HPDE6-E6E7 (cell line): Measurements from ENCODE around the gene TMEM164.
"Not testable (repeated sequence)": the region's sequence is repeated elsewhere in the genome, so short reads cannot be mapped to it uniquely, and the experiment has no call there.

Experiments
- DNase-seq: peaks from one replicate; pipeline ENCODE4 v3.0.0; 2011; ENCODE audit warnings: missing footprints; ENCODE audit errors: extremely low spot score

TMEM164 gene

GRCh38 chrX:110002300-110003166 is at the start of gene TMEM164:
Gene TMEM164 (plus strand): TSS chrX:110003114. CDS start chrX:110003775, 661 bp downstream.
- DNase-seq = peak; percentile 54

DNA sequence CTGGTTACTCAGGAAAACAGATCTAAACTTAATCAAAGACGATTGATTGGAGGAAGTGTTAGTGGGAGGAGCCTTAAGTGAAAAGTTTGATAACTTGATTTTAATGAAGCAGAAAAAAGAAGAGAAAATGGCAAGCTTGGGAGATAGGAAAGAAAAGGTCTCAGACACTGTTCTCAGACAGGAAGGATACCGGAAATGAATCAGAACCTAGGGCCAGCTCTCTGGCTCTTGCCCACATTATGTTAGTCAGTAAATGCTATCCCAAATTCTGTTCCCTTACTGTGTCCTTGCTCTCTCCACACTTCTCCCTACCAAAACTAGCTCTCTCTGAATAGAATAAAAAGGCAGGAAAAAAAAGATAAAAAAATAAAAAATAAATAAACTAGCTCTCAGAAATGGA is 48.6 kb upstream of the TMEM164 start:
- no peak for DNase-seq

GRCh38 chrX:109954955-109955354 is 48.0 kb upstream of the TMEM164 start:
- no peak for DNase-seq

- DNase-seq = no peak
Observed at GRCh38 chrX:109958266-109958665, 44.6 kb upstream of the TMEM164 start.

GRCh38 chrX:109959356-109959871 is 43.5 kb upstream of the TMEM164 start:
- DNase-seq = no peak

GRCh38 chrX:109964390-109964789 is 38.5 kb upstream of the TMEM164 start:
- DNase-seq = no peak

- DNase-seq = no peak
Observed at GRCh38 chrX:109966246-109966645, 36.7 kb upstream of the TMEM164 start.

GRCh38 chrX:109967156-109967555 is 35.8 kb upstream of the TMEM164 start:
- no peak for DNase-seq

DNA sequence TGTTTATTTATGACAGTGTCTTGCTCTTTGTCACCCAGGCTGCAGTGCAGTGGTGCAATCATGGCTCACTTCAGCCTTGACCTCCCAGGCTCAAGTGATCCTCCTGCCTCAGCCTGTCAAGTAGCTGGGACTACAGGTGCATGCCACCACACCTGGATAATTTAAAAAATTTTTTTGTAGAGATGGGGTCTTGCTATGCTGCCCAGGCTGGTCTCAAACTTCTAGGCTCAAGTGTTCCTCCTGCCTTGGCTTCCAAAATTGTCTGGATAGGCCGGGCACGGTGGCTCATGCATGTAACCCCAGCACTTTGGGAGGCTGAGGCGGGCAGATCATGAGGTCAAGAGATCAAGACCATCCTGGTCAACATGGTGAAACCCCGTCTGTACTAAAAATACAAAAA is 32.1 kb upstream of the TMEM164 start:
- DNase-seq = not testable (repeated sequence)

DNA sequence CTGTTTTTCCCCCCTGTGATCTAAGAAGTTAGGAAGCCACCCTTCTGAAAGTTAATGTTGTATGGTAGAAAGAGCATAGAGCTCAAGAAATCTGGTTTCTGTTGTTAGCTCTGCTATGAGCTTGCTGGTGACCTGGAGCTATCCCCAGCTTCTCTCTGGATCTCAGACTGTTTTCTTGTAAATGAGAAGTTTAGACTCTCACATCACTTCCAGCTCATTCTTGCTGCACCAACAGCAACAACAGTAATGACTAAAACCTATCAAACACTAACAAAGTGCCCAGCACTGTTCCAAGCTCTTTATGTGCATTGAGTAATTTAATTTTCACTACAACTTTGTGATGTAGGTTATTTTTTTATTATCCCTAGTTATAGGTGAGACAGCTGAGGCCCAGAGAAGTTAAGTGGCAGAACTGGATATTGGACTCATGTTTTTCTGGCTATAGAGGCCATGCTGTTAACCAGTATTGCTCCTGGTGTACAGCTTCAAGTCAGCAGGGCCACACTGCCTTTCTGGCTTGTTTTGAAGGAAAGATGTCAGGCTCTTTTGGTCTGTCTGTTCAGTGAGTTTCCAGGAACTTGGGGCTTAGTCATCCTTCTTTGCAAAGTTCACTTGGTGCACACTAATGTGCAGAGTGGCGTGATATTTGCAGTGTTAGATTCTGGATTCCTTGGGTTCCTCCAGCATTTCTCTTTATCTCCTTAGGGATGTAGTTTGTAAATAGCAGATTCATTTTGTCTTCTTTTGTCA is 27.8 kb upstream of the TMEM164 start:
- DNase-seq = no peak

GRCh38 chrX:109985210-109985609 is 17.7 kb upstream of the TMEM164 start:
- not testable (repeated sequence) for DNase-seq

DNA sequence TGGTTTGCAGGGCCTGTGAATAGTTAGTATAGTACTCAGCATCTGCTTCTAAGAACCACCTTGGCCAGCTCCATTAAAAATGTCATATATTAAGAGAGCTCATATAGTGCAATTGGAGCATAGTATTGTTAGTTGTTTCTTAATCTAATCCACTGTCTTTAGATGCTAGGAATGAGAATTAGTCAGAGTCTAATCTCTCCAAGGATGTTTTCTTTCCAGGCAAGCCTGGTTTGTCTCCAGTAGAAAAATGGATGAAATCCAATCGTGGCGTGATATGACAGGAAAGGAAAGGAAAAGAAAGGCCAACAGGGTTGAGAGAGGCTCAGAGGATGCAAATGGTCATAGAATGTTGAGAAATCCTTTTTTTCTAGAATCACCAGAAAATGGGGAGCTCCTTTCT is 15.0 kb upstream of the TMEM164 start:
- no peak for DNase-seq

DNA sequence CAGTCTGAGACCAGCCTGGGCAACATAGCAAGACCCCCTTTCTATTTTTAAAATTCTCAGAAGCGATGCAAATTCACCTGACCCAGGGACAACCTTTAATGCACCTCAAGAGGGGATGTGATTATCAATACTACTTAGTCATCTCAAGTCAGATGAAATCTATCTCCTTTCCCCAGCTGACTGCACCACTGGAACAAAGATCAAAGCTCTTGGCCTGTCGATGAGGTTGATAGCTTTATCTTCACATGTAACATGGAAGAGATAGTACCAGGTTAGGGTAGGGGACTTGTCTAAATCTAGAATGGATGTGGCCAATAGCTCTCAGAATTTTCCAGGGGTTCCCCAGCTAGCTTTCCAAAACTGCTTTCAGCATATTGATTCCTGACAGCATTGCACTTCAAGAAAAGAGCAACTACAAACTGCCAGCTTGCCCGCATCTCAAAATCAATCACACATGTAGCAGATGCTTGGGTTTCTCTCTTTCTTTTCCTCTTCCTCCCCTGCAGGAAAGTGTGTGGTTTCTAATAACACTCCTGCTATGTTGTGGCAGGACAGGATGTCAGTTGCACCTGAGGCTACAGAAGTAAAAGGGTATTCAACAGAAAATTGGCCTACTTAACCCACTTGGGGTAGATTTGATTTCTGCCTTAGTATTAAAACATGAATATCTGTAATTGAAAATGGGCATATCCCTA is 12.2 kb upstream of the TMEM164 start:
- DNase-seq = no peak

DNA sequence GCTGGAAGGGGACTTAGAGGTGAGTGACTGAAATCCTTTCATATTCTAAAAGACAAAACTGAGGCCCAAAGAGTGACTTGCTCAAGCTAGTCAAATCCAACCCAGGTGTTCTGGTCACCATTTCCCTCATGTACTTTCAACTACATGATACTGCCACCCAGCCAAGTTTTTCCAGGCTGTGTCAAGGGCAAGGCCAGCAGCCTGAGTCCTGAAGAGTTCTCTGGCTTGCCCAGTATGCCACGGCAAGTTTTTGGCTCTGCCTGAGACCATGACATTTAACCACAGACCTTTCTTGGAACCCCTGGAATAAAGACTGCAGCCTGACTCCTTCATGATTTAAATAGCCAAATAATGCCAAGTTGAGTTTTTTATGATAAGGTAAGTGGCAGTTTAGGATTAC is 10.7 kb upstream of the TMEM164 start:
- no peak for DNase-seq

- DNase-seq = no peak
Observed at GRCh38 chrX:109995155-109995554, 7.8 kb upstream of the TMEM164 start.

DNA sequence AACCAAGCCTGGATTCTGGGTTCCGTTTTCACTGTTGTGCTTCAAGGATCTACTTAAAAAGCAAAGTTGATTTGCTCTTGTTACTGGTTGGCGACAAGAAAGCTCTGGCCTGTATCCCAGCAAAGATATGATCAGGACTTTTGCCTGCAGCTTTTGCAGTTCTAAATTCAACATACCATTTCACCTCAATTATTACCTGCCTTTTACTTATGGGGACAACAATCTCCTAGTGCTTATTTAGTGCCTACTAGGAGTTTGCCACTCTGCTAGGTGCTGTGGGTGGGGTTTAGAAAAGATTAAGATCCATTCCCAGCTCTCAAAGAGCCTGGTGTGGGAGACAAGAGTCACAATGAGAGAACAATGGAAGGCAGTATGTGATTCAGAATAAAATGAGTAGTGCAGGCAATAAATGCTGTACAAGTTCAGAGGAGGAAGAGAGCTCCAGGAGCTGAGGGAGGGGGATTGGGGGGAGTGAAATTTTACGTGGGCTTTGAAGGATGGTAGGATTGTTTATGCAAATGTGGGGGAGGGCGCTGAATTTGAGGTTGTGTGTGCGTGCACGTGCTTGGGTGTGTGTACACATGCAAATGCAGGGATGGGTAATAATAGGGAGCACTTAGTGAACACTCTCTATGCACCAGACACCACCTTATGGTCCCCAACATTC is 5.0 kb upstream of the TMEM164 start:
- DNase-seq = no peak

DNA sequence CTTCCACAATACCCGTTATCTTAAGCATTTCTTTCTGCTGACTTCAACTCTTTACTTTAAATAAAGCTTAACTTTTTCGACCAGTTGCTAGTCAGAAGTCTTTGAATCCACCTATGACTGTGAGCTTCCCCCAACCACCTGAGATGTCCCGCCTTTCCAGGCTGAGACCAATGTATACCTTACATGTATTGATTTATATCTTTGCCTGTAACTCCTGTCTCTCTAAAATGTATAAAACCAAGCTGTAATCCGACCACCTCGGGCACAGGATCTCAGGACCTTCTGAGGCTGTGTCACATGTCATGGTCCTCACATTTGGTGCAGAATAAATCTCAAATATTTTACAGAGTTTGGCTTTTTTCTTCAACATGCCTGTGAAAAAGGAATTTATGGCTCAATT is 2.9 kb upstream of the TMEM164 start:
- no peak for DNase-seq

GRCh38 chrX:110000847-110001713 is 1.8 kb upstream of the TMEM164 start:
- DNase-seq = no peak

DNA sequence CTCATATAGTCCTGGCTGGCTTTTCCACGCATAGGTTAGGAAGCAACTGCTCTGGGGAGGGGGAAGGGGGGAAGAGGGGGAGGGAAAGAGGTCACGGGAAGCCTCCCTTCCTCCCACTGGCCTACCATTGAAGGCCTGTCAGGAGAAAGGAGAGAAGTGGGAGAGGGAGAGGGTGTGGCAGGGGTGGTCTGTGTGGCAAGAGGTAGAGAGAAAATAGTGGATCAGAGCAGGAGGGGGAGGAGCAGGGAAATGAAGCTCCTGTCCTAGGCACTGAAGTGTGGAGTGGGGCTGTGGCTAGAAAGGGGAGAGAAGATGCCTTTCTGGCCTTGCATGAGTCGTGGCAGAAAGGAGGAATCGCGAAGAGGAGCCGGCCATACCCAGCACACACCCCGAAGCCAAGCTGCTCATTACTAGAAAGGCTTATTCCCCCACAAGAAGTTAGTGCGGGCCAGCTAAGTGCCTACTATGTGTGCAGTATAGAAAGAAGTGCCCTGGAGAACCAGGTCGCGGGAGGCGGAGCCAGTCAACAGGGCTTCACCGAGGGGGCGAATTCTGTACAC is 1.1 kb upstream of the TMEM164 start:
- DNase-seq = no peak
